ENCODE measurements around the gene SCN8A.

SCN8A gene

DNA sequence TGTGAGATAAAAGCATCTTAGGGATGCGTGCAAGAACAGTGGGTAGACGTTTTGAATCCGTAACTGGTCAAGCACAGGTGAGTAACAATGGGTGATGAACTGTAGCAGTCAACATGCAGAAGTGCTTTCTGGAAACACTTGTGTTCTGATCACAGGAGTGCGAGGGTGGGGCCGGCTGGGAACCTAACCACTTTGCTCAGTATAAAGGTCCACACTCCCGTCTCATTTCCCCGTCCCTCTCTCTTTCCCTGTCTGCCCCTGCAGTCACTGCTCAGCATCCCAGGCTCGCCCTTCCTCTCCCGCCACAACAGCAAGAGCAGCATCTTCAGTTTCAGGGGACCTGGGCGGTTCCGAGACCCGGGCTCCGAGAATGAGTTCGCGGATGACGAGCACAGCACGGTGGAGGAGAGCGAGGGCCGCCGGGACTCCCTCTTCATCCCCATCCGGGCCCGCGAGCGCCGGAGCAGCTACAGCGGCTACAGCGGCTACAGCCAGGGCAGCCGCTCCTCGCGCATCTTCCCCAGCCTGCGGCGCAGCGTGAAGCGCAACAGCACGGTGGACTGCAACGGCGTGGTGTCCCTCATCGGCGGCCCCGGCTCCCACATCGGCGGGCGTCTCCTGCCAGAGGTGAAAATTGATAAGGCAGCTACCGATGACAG is 130.4 kb downstream of the SCN8A start:
- DNase-seq (ENCODE audit: low spot score), result no peak

DNA sequence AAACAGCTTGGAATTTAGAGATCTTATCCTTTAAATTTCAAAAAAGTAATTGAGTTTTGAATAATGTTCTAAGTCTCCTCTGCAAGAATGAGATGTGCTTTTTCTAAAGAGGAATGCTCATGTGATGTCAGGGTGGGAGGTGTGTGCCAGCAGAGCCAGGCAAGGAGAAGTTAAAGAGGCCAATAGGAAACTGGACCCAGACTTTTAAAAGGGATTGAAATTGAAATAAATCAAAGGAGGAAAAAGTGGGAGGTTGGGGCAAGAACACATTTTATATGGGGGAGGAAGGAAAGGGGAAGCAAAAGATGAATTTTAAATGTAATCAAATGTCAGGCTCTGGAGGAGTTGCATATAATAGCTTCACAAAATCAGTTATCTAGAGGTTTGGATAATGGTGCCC is 131.4 kb downstream of the SCN8A start:
- DNase-seq (ENCODE audit: low spot score), result no peak

DNA sequence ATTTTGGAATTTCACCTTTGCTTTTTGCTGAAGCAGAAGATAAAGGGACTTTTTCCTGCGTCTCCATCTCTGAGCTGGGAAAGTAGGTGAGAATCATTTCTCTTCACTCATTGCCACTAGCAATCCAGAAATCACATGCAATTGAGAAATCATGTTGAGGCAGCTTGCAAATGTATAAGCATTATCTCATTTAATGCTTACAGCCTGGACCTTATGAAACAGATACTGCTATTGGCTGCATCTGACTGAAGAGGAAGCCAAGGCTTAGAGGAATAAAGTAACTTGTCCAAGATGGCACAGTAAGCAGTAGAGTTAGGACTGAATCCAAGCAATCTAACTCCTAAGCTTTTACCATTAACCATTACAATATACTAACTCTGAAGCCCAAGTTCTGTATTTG is 135.1 kb downstream of the SCN8A start:
- DNase-seq (ENCODE audit: low spot score), result no peak

DNA sequence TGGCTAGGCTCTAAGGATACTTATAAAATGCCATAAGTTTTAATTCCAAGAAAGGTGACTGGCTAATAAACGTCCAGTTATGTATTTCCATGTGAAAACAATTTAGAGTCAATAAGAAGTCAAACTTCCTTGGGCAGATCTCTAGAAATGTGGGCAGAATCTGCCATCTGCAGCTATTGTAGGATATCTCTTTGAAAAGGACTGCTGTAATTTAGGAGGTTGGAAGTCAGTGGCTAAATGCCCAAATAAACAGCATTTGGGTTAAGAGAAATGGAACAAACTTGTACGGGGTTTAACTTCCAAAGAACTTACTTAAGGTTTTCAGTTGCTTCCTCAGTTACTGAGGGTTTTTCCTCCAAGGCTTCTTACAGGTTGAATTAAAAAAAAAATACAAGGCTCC is 135.9 kb downstream of the SCN8A start:
- DNase-seq (ENCODE audit: low spot score), result no peak

- DNase-seq (ENCODE audit: low spot score), result no peak
These were observed 138.3 kb downstream of the SCN8A start for GRCh38 chr12:51729331-51729730.

DNA sequence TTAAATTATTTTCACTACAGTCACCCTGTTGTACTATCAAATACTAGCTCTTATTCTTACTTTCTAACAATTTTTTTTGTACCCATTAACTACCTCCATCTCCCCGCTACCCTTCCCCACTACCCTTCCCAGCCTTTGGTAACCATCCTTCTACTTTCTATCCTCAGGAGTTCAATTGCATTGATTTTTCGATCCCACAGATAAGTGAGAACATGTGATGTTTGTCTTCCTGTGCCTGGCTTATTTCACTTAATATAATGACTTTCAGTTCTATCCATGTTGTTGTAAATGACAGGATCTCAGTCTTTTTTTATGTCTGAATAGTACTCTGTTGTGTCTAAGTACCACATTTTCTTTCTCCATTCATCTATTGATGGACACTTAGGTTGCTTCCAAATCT is 139.7 kb downstream of the SCN8A start:
- no peak for DNase-seq (ENCODE audit: low spot score)

- DNase-seq (ENCODE audit: low spot score), result no peak
These were observed 149.5 kb downstream of the SCN8A start for GRCh38 chr12:51740536-51740935.

DNA sequence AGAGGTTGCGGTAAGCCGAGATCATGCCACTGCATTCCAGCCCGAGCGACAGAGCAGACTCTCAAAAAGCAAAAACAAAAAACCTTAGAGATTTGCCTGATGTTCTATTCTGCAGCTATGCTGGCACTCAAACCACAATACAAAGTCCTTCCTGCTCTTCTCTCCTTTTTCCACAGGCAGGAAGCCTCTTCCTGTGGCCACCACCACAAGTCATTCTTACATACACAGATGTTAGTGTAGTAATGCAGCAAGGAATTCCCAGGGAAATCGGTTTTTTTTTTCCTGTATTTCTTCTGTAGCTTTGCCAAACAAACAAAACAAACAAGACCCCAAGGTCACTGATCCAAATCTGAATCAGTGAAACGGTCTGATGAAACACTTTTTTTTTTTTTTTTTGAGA is 153.2 kb downstream of the SCN8A start:
- DNase-seq (ENCODE audit: low spot score), result no peak

DNA sequence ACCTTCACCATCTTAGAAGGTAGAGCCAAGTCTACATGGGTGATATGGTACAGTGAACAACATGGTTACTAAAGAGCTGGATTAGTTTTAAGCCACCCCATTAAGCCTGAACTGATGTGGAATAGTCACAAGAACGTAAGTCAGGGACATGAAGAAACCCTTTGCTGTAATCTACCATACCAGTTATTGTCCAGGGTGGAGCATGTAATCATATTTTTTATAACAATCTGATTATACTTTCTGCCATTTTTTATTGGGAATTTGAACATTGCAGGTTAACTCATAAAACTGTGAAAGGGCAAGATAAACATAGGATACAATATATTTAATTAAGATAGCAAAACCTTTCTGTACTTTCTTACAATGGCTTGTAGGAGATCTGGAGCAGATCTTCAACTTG is 153.9 kb downstream of the SCN8A start:
- no peak for DNase-seq (ENCODE audit: low spot score)

DNA sequence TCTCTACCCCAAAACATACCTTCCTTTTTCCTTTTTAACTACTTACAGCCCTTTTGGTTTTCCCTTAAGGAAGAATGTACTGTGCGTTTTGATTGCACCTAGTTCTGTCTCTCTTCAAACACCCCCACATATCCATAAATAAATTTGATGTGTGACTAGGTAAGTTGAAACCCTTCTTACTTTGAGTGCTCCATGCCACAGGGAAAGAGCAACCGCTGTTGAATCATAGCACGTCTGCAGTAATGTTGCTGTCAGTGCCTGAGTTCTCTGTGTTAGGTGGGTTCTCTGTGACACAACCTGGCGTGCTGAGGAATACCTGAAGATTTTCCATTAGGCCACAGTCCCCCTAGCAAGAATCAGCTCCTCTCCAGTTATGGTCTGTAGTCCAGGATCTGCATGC is 155.4 kb downstream of the SCN8A start:
- no peak for DNase-seq (ENCODE audit: low spot score)

DNA sequence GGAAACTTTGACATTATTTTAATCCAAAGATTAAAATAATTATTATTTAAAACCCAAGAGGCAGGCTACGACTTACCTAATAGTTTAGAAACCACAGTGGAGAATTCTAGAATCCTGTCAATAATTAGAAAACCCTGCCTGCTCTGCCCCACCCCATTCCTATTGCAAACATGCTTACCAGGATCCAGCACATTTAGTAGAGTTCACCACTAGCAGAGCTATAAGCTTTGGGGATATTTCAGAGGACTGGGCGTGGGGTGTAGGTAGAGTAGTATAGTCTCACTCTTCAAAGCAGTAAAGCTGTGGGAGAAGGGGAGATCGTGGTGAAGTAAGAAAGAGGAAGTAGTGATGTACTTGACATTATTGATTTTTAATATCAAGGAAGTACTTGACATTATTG is 157.2 kb downstream of the SCN8A start:
- no peak for DNase-seq (ENCODE audit: low spot score)

DNA sequence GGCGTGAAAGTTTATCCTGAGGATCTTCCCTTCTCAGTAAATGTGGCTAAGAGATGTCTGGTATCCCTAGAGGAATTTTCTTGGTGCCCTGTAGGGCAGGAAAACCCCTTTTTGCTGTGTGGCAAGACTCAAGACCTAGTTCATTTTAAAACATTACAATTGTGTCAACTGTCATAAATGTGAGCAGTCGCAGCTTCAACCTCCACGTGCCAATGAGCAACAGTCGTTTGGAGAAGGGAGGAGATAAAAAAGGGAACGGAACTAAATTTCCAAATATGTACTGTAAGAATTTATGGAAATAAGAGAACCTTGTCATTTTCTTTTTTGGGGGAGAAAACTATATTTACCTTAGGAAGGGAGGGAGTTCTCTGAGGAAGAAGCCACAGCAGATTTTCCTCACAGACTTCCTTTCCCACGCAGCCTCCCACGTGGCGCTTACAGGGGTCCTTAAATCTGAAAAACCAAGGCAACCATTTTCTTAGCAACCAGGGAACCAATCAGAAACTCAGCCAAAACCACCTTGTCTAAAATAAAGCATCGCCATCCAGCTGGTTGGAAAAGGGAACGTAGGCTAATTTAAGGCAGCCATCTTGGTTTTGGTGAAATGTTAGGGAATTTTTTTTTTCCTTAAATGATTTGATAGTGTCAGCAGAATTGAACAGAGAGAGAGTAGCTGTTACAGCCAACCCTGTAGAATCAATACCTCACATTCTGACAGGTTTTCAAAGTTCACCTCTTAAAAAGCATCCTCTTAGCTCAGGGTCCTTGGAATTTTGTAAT is 158.4 kb downstream of the SCN8A start:
- no peak for DNase-seq (ENCODE audit: low spot score)

DNA sequence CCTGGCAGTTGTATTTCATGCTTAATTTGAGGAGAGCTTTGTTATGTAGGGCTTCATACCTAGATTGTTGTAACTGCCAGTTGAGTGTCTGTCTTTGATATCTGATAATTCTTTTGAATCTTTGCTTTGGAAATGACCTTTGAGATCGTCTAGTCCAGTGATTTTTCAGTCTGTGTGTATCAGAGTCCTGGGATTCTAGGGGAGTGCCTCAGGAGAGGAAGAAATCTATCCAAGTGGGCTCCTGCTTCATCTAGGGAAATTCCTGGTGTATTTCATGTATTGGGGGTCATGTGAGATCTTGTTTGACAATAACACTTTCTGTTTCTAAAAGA is 158.9 kb downstream of the SCN8A start:
- DNase-seq (ENCODE audit: low spot score), result no peak

- no peak for DNase-seq (ENCODE audit: low spot score)
These were observed 160.6 kb downstream of the SCN8A start for GRCh38 chr12:51751661-51752060.

DNA sequence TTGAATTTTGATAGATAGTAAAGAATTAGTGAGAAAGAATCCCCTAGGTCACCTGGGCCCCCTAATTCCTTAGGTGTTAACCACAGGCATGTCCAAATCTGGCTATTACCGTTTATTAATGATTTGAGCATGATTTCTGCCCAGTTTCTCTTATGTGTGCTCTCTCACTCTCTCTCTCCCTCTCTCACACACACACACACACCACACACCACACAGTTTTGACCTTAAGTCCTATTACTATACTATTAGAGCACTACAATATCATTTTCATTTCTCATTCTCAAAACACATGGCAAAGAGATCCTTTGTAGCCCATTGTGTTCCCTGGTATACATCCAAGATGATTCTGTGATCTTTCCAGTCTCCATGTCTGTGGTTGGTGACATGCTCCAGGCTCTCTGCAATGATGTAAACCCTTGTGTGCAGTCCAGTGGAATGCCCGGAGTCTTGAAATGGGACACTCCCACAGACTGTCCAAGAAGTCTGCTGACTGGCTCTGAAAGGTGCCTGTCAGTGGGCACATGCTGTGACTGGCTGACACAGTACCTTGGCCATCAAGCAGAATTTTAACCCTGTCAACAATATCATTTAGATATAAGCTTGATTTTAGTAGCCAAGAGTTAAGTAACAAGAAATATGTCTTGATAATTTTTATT is 161.3 kb downstream of the SCN8A start:
- no peak for DNase-seq (ENCODE audit: low spot score)

DNA sequence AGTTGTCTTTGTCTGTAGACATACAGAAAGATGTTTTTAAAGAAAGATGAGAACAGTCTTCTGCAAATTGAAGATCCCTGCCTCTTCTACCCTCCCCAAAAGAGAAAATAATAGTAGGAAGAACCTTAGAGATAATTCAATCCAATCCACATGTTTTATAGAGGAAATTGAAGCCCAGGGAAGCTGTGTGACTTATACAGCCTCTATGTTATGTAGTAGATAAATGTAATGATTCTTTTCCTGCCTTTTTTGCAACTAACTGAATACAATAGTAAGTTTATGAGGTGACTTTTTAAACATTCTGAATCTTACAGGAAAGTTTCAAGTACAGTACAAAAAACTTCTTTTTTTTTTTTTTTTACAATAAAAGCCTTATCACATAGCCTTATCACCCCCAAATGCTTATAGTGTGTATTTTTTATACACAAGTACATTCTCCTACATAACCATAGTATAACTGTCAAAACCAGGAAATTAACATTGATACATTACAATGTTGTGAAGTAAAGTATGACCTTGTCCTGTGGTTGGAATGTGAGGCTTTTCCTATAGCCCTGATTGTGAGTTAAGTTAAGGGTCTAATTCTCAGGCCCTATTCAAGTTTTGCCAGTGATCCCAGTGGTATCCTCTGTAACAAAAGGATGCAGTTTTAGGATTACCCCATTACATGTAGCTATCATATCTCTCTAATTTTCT is 163.1 kb downstream of the SCN8A start:
- no peak for DNase-seq (ENCODE audit: low spot score)

DNA sequence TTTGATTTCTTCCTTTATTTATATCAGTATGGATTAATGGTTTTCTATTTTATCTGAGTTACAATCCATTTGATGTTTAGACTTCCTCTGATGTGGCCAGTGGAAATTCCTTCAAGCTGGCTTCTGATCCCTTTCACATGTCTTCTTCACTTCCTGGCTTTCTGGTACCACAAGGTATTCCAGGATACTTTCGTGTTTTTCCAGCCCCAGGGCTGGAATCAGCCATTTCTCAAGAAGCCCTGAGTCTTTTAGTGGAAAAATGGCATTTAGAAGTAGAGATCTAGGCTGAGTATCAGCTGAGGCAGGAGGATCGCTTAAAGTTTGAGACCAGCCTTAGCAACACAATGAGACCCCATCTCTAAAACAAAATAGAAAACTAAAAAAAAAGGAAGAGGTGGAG is 164.2 kb downstream of the SCN8A start:
- DNase-seq (ENCODE audit: low spot score), result no peak

- DNase-seq (ENCODE audit: low spot score), result no peak
These were observed 168.1 kb downstream of the SCN8A start for GRCh38 chr12:51759175-51759574.

DNA sequence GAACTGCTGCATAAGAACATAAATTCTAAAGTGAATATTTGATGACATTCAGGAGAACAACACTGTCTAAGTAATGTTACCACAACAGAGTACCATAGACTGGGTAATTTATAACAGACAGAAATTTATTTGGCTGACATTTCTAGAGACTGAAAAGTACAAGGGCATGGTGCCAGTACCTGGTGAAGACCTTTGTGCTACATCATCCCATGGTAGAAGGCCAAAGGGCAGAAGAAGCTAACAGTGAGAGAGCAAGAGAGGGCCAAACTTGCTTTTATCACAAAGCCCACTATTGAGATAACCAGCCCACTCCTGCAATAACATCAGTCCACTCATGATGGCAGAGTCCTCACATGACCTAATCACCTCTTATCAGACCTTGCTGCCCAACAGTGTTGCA is 168.7 kb downstream of the SCN8A start:
- no peak for DNase-seq (ENCODE audit: low spot score)

- no peak for DNase-seq (ENCODE audit: low spot score)
These were observed 169.2 kb downstream of the SCN8A start for GRCh38 chr12:51760231-51760630.

- no peak for DNase-seq (ENCODE audit: low spot score)
These were observed 172.7 kb downstream of the SCN8A start for GRCh38 chr12:51763743-51764142.

DNA sequence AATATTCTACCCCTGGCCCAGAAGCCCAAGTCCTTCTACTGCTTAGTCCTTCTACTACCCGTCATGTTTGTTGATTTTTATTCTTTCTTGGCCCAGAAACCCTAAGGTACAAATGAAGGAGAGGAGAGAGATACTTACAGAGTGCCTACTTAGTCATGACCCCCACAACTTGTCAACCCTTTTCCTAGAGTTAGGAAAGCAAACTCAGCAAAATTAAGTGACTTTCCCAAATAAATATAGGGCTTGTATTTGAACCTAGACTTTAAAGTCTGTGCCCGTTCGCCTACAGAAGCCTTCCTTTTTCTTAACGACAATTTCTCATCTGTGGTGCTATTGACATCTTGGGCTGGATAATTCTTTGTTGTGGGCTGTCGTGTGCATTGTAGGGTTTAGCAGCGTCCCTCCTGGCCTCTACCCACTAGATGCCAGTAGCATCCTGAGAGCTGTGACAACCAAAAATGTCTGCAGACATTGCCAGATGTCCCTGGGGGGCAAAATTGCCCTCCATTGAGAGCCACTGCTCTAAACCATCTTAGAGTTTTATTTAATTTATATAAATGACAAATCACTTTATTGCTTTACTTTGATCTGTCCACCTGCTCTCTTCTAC is 175.1 kb downstream of the SCN8A start:
- no peak for DNase-seq (ENCODE audit: low spot score)

DNA sequence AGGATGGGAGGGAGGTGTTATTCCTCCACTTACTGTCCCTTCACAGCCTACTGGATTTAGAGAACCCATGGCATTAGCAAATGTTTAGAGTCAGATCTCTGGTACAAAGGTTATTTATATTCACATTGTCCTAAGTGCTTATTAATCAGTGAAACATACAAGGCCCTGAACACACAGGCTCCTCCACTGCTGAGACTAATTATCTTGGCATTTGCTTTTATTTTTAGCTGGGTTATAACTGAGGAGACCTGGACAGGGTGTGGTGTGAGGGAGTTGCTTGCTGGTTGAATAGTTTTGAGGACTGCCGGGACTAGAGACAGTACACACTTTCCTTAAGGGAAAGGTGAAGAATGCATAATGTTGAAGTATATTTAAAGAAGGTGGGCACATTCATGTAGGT is 180.0 kb downstream of the SCN8A start:
- DNase-seq (ENCODE audit: low spot score), result no peak
